HepG2 (cell line): ENCODE results near the gene DMAC1. TPM values are rescaled to one million over a fixed set of nuclear protein-coding genes. Genes with fewer than 3 reads are reported as not detected.

Source experiments
- ATF7 ChIP-seq, 2 experiments: fragments of 450-650 bp in 1 of 2; sonication (generic) in 1 of 2; formaldehyde crosslinking in 1 of 2; IDR thresholded peaks; 2 replicates each; pipeline versions ENCODE4 v1.4.0 to v1.6.1; 2016 to 2020; ENCODE audit warnings: antibody characterized with exemption in 1 of 2, mild to moderate bottlenecking in 1 of 2, missing genetic modification reagents in 1 of 2
- FOXJ3 ChIP-seq: sonication (generic); formaldehyde crosslinking; IDR thresholded peaks from 2 replicates; pipeline ENCODE4 v1.4.0; 2020; ENCODE audit warnings: missing genetic modification reagents, mild to moderate bottlenecking, borderline replicate concordance
- GFI1 ChIP-seq: sonication (generic); formaldehyde crosslinking; IDR thresholded peaks from 2 replicates; pipeline ENCODE4 v1.5.0; 2020; ENCODE audit warnings: missing genetic modification reagents, mild to moderate bottlenecking, borderline replicate concordance
- IRF9 ChIP-seq: sonication (generic); formaldehyde crosslinking; IDR thresholded peaks from 2 replicates; pipeline ENCODE4 v1.8.0; 2022; ENCODE audit warnings: missing genetic modification reagents, mild to moderate bottlenecking, borderline replicate concordance
- MIXL1 ChIP-seq: IDR thresholded peaks from 2 replicates; pipeline ENCODE4 v1.6.1; 2016
- MTF2 ChIP-seq: sonication (generic); formaldehyde crosslinking; IDR thresholded peaks from 2 replicates; pipeline ENCODE4 v1.5.0; 2020; ENCODE audit warnings: missing genetic modification reagents, borderline replicate concordance
- POLR2A ChIP-seq, 2 experiments: IDR thresholded peaks; 2 replicates each; pipeline ENCODE4 v1.6.1; 2011; ENCODE audit warnings: low read depth in 2 of 2, low read length in 2 of 2, mild to moderate bottlenecking in 1 of 2, moderate library complexity in 1 of 2; ENCODE audit not compliant: insufficient read depth in 1 of 2
- PREB ChIP-seq: sonication (generic); formaldehyde crosslinking; IDR thresholded peaks from 2 replicates; pipeline ENCODE4 v1.4.0; 2020; ENCODE audit warnings: missing genetic modification reagents
- RAD51 ChIP-seq: fragments of 450-650 bp; IDR thresholded peaks from 2 replicates; pipeline ENCODE4 v1.6.1; 2016; ENCODE audit warnings: borderline replicate concordance
- RCOR2 ChIP-seq: IDR thresholded peaks from 2 replicates; pipeline ENCODE4 v1.6.1; 2016; ENCODE audit warnings: missing biosample characterization, missing genetic modification reagents
- REL ChIP-seq: sonication (generic); formaldehyde crosslinking; conservative IDR thresholded peaks from 2 replicates; pipeline ENCODE4 v1.8.0; 2022; ENCODE audit warnings: mild to moderate bottlenecking, missing genetic modification reagents, moderate library complexity
- SMARCE1 ChIP-seq: fragments of 450-650 bp; IDR thresholded peaks from 2 replicates; pipeline ENCODE4 v1.6.1; 2017; ENCODE audit warnings: borderline replicate concordance
- TCF7 ChIP-seq: sonication (generic); IDR thresholded peaks from 2 replicates; pipeline ENCODE4 v1.6.1; 2016; ENCODE audit warnings: antibody characterized with exemption, low read depth
- TCF7L2 ChIP-seq: IDR thresholded peaks from 2 replicates; pipeline ENCODE4 v1.6.1; 2011; ENCODE audit warnings: mild to moderate bottlenecking, low read depth, low read length, moderate library complexity
- ZNF318 ChIP-seq: sonication (generic); formaldehyde crosslinking; IDR thresholded peaks from 2 replicates; pipeline ENCODE4 v1.4.0; 2020; ENCODE audit warnings: mild to moderate bottlenecking, missing genetic modification reagents
- ZNF460 ChIP-seq: sonication (generic); formaldehyde crosslinking; IDR thresholded peaks from 2 replicates; pipeline ENCODE4 v1.5.1; 2020; ENCODE audit warnings: missing genetic modification reagents, mild to moderate bottlenecking, borderline replicate concordance
- ZNF598 ChIP-seq: sonication (generic); formaldehyde crosslinking; IDR thresholded peaks from 2 replicates; pipeline ENCODE4 v1.5.1; 2020; ENCODE audit warnings: mild to moderate bottlenecking, missing genetic modification reagents, borderline replicate concordance
- ZUFSP ChIP-seq: sonication (generic); formaldehyde crosslinking; IDR thresholded peaks from 2 replicates; pipeline ENCODE4 v1.9.0; 2021; ENCODE audit warnings: missing genetic modification reagents, mild to moderate bottlenecking, borderline replicate concordance
- polyA plus RNA-seq, 8 experiments: library from polyadenylated mRNA; depleted of rRNA in 3 of 8; stranded (reverse) in 7 of 8; unstranded in 1 of 8; fragments of >200 nt; fragmentation: Illumina TruSeq in 4 of 8; extraction: Trizol in 4 of 8; gene quantifications; 2 replicates each; pipeline versions ENCODE4 v1.2.1 to v1.2.3, GENCODE V29; 2011 to 2016; ENCODE audit warnings: low read depth in 4 of 8, missing spikeins in 1 of 8, mixed read lengths in 1 of 8; ENCODE audit not compliant: insufficient read depth in 1 of 8
- total RNA-seq, 5 experiments: library from RNA; depleted of rRNA; stranded (reverse); fragments of >200 nt; fragmentation: Illumina TruSeq; extraction: Trizol; gene quantifications; 2 replicates each; pipeline ENCODE4 v1.2.3, GENCODE V29; 2016; ENCODE audit warnings: low read depth in 1 of 5

Gene DMAC1
- total and polyA plus RNA-seq, 2 of the 13 experiments (the other 11 are each of a cell fraction or from before 2014, with no cell fraction given) = 44.3 to 72.9 TPM

GRCh38 chr9:7799234-7799943, at the start of gene DMAC1 (continued):
- TF ChIP-seq RAD51 (no peak), SMARCE1 (no peak), FOXJ3 (CRISPR knock-in tag) (no peak), MTF2 (CRISPR knock-in tag) (no peak), GFI1 (CRISPR knock-in tag) (peak; percentile 16; the same call in 1 of the 2 replicates), RCOR2 (CRISPR knock-in tag) (no peak), TCF7 (no peak), ZNF598 (CRISPR knock-in tag) (peak; percentile 69; the same call in 1 of the 2 replicates), ZNF318 (CRISPR knock-in tag) (0 out of 2 replicates have a peak, but pooled peaks have one; percentile 34), ZNF460 (CRISPR knock-in tag) (no peak), PREB (CRISPR knock-in tag) (no peak), MIXL1 (0 out of 2 replicates have a peak, but pooled peaks have one; percentile 30), IRF9 (CRISPR knock-in tag) (no peak), ATF7 (IDR thresholded peaks at IDR 0.05) (no peak), ATF7 (CRISPR knock-in tag; IDR thresholded peaks at IDR 0.05) (peak; percentile 41; the same call in 1 of the 2 replicates), POLR2A (IDR thresholded peaks at IDR 0.05; ENCODE audit: insufficient read depth in 1 of 2, low read depth in 2 of 2, low read length in 2 of 2) (peak; percentile 74 to 84), TCF7L2 (no peak), REL (CRISPR knock-in tag) (no peak), ZUFSP (no peak)
